Left renal cortex interstitium (tissue), 4 donors: ENCODE data around the gene C1orf141. TPM values are rescaled to one million over a fixed set of nuclear protein-coding genes. Genes with fewer than 3 reads are reported as not detected.
"Not testable (repeated sequence)": the region's sequence is repeated elsewhere in the genome, so short reads cannot be mapped to it uniquely, and the experiment has no call there.

Experiments
- DNase-seq, 4 donors: peaks; one replicate each; pipeline ENCODE4 v3.0.0-alpha.2; 2013; ENCODE audit warnings: low read depth in 4 of 4, low spot score in 2 of 4, missing footprints in 1 of 4
- polyA plus RNA-seq, 4 donors: library from polyadenylated mRNA; unstranded; fragments of 120-200 nt; gene quantifications; one replicate each; pipeline ENCODE4 v1.2.1, GENCODE V29; 2013; ENCODE audit not compliant: insufficient read length in 4 of 4

Gene C1orf141
- polyA plus RNA-seq, 4 donors: 0.34 to 0.43 TPM; not detected in 2

GRCh38 chr1:67144696-67145095 is 9.9 kb upstream of the C1orf141 start:
- no peak for DNase-seq

- DNase-seq: no peak
Observed at GRCh38 chr1:67143966-67144365, 9.2 kb upstream of the C1orf141 start.

- no peak for DNase-seq
Observed at GRCh38 chr1:67142931-67143330, 8.2 kb upstream of the C1orf141 start.

GRCh38 chr1:67141832-67142231 is 7.1 kb upstream of the C1orf141 start:
- not testable (repeated sequence) for DNase-seq

- no peak for DNase-seq
Observed at GRCh38 chr1:67140460-67140859, 5.7 kb upstream of the C1orf141 start.

GRCh38 chr1:67138813-67139499 is 4.2 kb upstream of the C1orf141 start:
- DNase-seq: no peak

- no peak for DNase-seq
Observed at GRCh38 chr1:67137307-67137753, 2.6 kb upstream of the C1orf141 start.

GRCh38 chr1:67135354-67135753 is 584 bp upstream of the C1orf141 start:
- no peak for DNase-seq

- no peak for DNase-seq
Observed at GRCh38 chr1:67133177-67133576, 1.6 kb downstream of the C1orf141 start.

- DNase-seq: no peak
Observed at GRCh38 chr1:67130673-67131072, 4.1 kb downstream of the C1orf141 start.

GRCh38 chr1:67126974-67127373 is 7.8 kb downstream of the C1orf141 start:
- no peak for DNase-seq

- DNase-seq: no peak
Observed at GRCh38 chr1:67126111-67126746, 8.5 kb downstream of the C1orf141 start.

- DNase-seq: no peak
Observed at GRCh38 chr1:67124455-67124854, 10.3 kb downstream of the C1orf141 start.

GRCh38 chr1:67120855-67121619 is 13.7 kb downstream of the C1orf141 start:
- no peak for DNase-seq

- DNase-seq: no peak
Observed at GRCh38 chr1:67118646-67119045, 16.1 kb downstream of the C1orf141 start.

GRCh38 chr1:67118191-67118590 is 16.6 kb downstream of the C1orf141 start:
- no peak for DNase-seq

GRCh38 chr1:67114162-67114561 is 20.6 kb downstream of the C1orf141 start:
- DNase-seq: no peak

GRCh38 chr1:67110352-67110751 is 24.4 kb downstream of the C1orf141 start:
- no peak for DNase-seq

- DNase-seq: no peak
Observed at GRCh38 chr1:67105508-67105907, 29.3 kb downstream of the C1orf141 start.

- DNase-seq: no peak
Observed at GRCh38 chr1:67103548-67103947, 31.2 kb downstream of the C1orf141 start.

GRCh38 chr1:67100833-67101232 is 33.9 kb downstream of the C1orf141 start:
- no peak for DNase-seq

GRCh38 chr1:67097305-67097704 is 37.5 kb downstream of the C1orf141 start:
- no peak for DNase-seq
